HG03108 (cell line): ENCODE measurements around the gene PSD4.

Experiments used
- ATAC-seq: cut with Tn5 transposase; IDR thresholded peaks from one replicate; pipeline ENCODE4 v1.9.1; 2021; ENCODE audit warnings: moderate library complexity; ENCODE audit not compliant: unreplicated experiment

Gene PSD4

GRCh38 chr2:113173542-113174375 lies at the start of gene PSD4:
PSD4 (plus strand) TSS chr2:113173971; CDS start chr2:113182457, 8,486 bp downstream.
- peak; percentile 77 for ATAC-seq

DNA sequence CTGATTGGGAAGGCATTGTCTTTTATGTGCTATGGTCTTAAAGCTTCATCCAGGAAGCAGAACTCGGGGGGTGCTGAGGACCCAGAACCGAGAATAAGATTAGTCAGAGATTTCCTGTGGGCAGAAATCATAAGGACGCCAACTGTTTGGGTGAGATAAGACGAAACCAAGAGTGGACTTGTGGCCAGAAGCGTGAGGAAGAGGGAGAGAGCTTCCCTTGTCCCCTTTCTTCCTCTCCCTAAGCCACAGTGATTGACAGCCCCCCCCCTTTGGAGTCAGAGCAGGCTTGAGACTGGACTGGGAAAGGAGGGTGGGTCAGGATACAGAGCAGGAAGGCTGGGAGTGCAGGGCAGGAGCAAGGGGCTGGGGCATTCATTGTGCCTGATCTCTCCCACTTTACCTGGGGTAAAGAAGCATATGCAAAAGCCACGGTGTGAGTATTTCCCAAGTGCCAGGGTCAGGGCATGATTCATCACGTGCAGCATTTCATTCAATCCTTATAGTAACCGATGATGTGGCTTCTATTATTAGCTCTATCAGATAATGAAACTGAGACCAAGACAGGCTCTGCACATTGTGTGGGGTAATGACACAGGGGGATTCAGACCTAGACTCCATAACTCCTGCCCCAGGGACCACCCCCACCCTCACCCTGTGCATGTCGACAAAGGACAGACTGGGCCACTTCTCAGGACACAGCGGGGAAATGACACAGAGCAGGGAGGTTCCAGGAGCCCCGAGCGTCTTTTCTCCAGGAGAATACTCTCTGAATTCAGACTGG lies 49.4 kb upstream of the PSD4 start:
- peak; percentile 43 for ATAC-seq

- no peak for ATAC-seq
These were observed 48.6 kb upstream of the PSD4 start for GRCh38 chr2:113124984-113125855.

DNA sequence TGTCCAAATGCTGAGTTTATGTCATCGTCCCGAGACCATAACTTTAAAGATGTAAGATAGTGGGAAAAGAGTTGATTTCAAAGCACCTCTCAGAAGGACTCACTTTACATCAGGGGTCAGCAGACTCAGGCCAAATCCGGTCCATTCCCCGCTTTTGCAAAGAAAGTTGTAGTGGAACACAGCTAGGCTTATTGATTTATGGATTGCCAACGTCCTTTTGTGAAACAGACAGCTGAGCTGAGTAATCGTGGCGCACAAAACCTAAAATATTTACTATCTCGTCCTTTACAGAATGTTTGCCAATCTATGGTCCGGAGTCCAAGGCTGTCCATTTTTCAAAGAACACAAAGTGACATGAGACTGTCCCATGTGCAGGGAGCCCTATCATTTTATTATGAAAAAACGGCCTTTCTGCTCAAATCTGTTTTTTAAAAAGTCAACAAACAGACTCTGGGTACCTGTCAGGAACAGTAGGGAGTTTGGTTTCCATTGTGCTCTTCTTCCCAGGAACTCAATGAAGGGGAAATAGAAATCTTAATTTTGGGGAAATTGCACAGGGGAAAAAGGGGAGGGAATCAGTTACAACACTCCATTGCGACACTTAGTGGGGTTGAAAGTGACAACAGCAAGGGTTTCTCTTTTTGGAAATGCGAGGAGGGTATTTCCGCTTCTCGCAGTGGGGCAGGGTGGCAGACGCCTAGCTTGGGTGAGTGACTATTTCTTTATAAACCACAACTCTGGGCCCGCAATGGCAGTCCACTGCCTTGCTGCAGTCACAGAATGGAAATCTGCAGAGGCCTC lies 46.7 kb upstream of the PSD4 start, which contains the start of gene IL1RN:
TSS of gene IL1RN (plus strand) at position 754 of the 801 bp plus-strand sequence. CDS start at position 781, 27 bp downstream.
- no peak for ATAC-seq

- ATAC-seq: no peak
These were observed 45.9 kb upstream of the PSD4 start for GRCh38 chr2:113127646-113128570.

DNA sequence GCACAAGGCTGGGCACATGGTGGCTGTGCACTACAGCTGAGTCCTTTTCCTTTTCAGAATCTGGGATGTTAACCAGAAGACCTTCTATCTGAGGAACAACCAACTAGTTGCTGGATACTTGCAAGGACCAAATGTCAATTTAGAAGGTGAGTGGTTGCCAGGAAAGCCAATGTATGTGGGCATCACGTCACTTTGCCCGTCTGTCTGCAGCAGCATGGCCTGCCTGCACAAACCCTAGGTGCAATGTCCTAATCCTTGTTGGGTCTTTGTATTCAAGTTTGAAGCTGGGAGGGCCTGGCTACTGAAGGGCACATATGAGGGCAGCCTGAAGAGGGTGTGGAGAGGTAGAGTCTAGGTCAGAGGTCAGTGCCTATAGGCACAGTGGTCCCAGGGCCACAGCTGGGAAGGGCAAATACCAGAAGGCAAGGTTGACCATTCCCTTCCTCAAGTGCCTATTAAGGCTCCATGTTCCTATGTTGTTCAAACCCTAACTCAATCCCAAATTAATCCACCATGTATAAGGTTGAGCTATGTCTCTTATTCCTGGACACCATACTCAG lies 44.2 kb upstream of the PSD4 start:
- ATAC-seq: no peak

DNA sequence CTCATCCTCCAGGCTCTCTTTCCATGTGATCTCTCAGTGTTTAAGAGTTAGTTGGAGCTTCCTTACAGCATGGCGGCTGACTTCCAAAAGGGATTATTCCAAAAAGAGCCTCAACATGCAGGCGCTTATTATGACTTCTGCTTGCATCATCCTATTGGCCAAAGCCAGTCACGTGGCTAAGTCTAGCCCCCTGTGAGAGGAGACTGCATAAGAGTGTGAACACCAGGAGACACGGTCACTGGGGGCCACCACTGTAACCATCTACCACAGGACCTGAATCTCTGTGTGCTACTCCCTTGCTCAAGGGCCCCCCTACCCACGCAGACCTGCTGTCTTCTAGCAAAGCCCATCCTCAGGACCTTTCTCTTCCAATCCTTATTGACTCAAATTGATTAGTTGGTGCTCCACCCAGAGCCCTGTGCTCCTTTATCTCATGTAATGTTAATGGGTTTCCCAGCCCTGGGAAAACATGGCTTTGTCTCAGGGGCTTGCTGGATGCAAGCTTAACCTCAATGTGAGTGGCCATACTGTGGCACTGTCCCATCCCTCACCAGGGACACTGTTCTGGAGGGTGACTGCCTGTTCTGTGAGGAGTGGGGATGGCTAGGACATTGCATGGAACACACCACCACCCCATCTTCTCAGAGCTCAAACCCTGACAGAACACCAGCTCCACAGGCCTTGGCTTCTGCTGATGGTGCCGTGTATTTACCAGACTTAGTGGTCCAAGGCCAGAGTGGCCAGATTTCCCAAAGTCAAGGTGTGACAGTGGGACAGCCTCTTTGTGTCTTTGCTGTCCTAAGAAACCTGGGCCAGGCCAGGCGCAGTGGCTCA lies 42.2 kb upstream of the PSD4 start:
- no peak for ATAC-seq

DNA sequence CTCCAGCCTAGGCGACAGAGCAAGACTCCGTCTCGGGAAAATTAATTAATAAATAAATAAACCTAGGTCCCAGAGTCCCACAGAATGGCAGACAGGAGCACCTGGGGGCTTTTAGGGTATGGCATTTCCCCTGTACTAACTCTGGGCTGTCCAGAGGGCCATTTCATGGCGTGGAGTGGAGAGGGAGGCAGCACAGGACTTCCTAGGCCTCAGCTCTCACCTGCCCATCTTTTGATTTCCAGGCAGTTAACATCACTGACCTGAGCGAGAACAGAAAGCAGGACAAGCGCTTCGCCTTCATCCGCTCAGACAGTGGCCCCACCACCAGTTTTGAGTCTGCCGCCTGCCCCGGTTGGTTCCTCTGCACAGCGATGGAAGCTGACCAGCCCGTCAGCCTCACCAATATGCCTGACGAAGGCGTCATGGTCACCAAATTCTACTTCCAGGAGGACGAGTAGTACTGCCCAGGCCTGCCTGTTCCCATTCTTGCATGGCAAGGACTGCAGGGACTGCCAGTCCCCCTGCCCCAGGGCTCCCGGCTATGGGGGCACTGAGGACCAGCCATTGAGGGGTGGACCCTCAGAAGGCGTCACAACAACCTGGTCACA lies 41.3 kb upstream of the PSD4 start:
- ATAC-seq: no peak

GRCh38 chr2:113133704-113134598 lies 39.8 kb upstream of the PSD4 start:
- no peak for ATAC-seq

DNA sequence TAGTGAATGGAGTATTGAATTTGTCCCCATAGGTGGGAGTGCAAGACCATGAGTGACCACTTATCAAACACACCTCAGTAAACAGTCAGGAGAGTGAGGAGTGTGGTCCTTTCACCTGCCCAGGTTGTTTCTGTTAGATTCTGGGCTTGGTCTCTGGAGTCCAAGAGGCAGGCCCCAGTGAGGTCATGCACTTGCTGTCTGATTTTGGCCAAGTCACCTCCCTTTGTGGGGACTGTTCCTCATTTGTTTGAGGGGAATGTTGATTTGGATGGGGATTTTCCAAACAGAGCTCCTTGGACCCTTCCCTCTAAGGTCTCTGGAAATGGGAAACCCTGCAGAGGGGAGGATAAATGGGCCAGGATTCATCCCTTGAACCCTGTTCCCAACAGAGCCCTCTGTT lies 39.1 kb upstream of the PSD4 start:
- no peak for ATAC-seq

- peak; percentile 36 for ATAC-seq
These were observed 38.5 kb upstream of the PSD4 start for GRCh38 chr2:113135317-113135716.

GRCh38 chr2:113136828-113137775 lies 36.7 kb upstream of the PSD4 start:
- no peak for ATAC-seq

- ATAC-seq: no peak
These were observed 35.9 kb upstream of the PSD4 start for GRCh38 chr2:113137827-113138226.

- no peak for ATAC-seq
These were observed 35.1 kb upstream of the PSD4 start for GRCh38 chr2:113138428-113139322.
